Measurements from ENCODE around the gene FLT4. TPM values are rescaled to one million over a fixed set of nuclear protein-coding genes. Genes with fewer than 3 reads are reported as not detected.

FLT4 gene
- polyA plus RNA-seq, 1 experiment, result 0.27 TPM

GRCh38 chr5:180595381-180596114 is 53.9 kb downstream of the FLT4 start:
- H3K27me3 ChIP-seq (ENCODE audit: control insufficient read depth, insufficient read depth, low read length), result peaks cover 9% of the 10 kb centered on the region
- POLR2A ChIA-PET, result no interaction called here
- H3K36me3 ChIP-seq (ENCODE audit: control insufficient read depth, insufficient read depth, low read length), result no peaks in the 10 kb centered on the region
- H3K4me3 ChIP-seq (ENCODE audit: low read depth, low read length), result no peak overlapping the region
- DNase-seq (ENCODE audit: low read depth), result no peak
- CTCF ChIA-PET, result interaction anchor here (1.4 kb wide), 1 partner anchor 11 kb away, joined by 5 read pairs; no protein-coding TSS in a partner anchor
- no peak for TF ChIP-seq CTCF (IDR thresholded peaks at IDR 0.05; ENCODE audit: insufficient read depth, low read depth, low read length)

GRCh38 chr5:180595046-180595379 is 54.4 kb downstream of the FLT4 start:
- POLR2A ChIA-PET, result no interaction called here
- DNase-seq (ENCODE audit: low read depth), result no peak
- TF ChIP-seq CTCF (IDR thresholded peaks at IDR 0.05; ENCODE audit: insufficient read depth, low read depth, low read length), result no peak
- H3K27me3 ChIP-seq (ENCODE audit: control insufficient read depth, insufficient read depth, low read length), result peaks cover 15% of the 10 kb centered on the region
- no peaks in the 10 kb centered on the region for H3K36me3 ChIP-seq (ENCODE audit: control insufficient read depth, insufficient read depth, low read length)
- no peak overlapping the region for H3K4me3 ChIP-seq (ENCODE audit: low read depth, low read length)
- CTCF ChIA-PET, result no interaction called here

- POLR2A ChIA-PET, result no interaction called here
- no peak for TF ChIP-seq CTCF (IDR thresholded peaks at IDR 0.05; ENCODE audit: insufficient read depth, low read depth, low read length)
- Histone ChIP-seq H3K4me3 (ENCODE audit: low read depth, low read length) (no peak overlapping the region), H3K36me3 (ENCODE audit: control insufficient read depth, insufficient read depth, low read length) (no peaks in the 10 kb centered on the region), H3K27me3 (ENCODE audit: control insufficient read depth, insufficient read depth, low read length) (peaks cover 17% of the 10 kb centered on the region)
- CTCF ChIA-PET, result no interaction called here
- no peak for DNase-seq (ENCODE audit: low read depth)
Measured at GRCh38 chr5:180594311-180595045, 54.9 kb downstream of the FLT4 start.

- DNase-seq (ENCODE audit: low read depth), result no peak
- no peak overlapping the region for H3K4me3 ChIP-seq (ENCODE audit: low read depth, low read length)
- no peak for TF ChIP-seq CTCF (IDR thresholded peaks at IDR 0.05; ENCODE audit: insufficient read depth, low read depth, low read length)
- POLR2A ChIA-PET, result no interaction called here
- CTCF ChIA-PET, result interaction anchor here (1.2 to 2.0 kb wide), 2 partner anchors 12 to 16 kb away, joined by 3 to 7 read pairs; no protein-coding TSS in a partner anchor
- H3K27me3 ChIP-seq (ENCODE audit: control insufficient read depth, insufficient read depth, low read length), result peaks cover 21% of the 10 kb centered on the region
- no peaks in the 10 kb centered on the region for H3K36me3 ChIP-seq (ENCODE audit: control insufficient read depth, insufficient read depth, low read length)
Measured at GRCh38 chr5:180593446-180594206, 55.8 kb downstream of the FLT4 start.

GRCh38 chr5:180592176-180592575 is 57.2 kb downstream of the FLT4 start:
- CTCF ChIA-PET, result interaction anchor here (1.2 to 2.0 kb wide), 2 partner anchors 14 to 15 kb away, joined by 3 to 7 read pairs; no protein-coding TSS in a partner anchor
- H3K27me3 ChIP-seq (ENCODE audit: control insufficient read depth, insufficient read depth, low read length), result peaks cover 23% of the 10 kb centered on the region

More at GRCh38 chr5:180592176-180592575, 57.2 kb downstream of the FLT4 start:
- Histone ChIP-seq H3K4me3 (ENCODE audit: low read depth, low read length) (no peak overlapping the region), H3K36me3 (ENCODE audit: control insufficient read depth, insufficient read depth, low read length) (no peaks in the 10 kb centered on the region)
- POLR2A ChIA-PET, result no interaction called here
- no peak for DNase-seq (ENCODE audit: low read depth)
- TF ChIP-seq CTCF (IDR thresholded peaks at IDR 0.05; ENCODE audit: insufficient read depth, low read depth, low read length), result no peak
